SW 1271 (cell line): ENCODE results near the gene B3GNT2.
"Not testable (repeated sequence)": the region's sequence is repeated elsewhere in the genome, so short reads cannot be mapped to it uniquely, and the experiment has no call there.

ENCODE experiments used
- DNase-seq, 2 experiments: peaks; one replicate each; lab custom pipeline; 2025; lab: John Stamatoyannopoulos, UW

B3GNT2 gene

DNA sequence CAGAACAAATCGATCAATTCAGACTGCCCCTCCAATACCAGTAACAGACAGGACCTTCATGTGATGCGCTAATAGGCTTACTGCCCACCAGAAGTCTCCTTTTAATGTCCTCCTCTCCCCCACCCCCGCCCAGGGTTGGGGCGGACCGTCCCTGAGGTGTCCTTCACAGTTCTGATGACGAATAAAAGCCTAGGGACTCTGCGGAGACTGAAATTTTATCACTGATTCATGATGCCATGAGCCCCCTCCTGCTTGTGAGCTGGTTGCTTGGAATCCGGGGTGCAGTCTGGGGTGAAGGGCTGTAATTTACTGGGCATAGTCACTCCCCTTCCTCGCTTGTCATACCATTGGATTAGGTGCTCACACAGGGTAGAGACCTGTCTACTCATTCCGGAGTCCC is 42.3 kb downstream of the B3GNT2 start:
- no peak for DNase-seq

DNA sequence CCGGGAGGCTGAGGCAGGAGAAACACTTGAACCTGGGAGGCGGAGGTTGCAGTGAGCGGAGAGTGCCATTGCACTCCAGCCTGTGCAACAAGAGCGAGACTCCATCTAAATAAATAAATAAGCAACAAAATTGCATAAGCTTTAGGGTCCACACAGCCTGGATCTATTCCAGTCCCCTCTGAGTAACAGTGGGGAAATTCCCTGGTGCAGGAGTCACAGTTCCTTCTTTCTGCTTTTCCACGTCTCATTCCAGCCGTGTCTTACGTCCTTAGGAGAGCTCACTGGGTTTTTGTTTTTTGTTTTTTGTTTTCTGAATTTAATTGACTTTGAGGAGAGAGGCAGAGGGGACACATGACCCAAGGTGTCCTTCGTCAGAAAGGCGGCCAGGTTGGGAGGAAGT is 44.6 kb downstream of the B3GNT2 start:
- no peak for DNase-seq

DNA sequence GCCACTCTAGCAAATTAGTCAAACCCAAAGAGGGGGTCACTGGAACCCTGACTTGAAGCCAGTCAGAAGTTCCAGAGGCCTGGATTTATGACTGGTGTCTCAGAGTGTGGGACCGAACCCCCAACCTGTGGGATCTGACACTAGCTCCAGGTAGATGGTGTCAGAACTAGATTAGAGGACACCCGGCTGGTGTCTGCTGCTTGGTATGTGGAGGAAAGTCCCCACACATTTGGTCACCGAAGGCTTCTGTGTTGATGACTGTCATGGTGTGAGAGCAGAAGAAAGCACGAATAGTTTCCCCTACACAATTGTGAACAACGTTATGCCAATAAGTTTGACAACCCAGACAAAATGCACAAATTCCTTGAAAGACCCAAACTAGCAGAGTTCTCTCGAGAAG is 48.1 kb downstream of the B3GNT2 start:
- no peak for DNase-seq

DNA sequence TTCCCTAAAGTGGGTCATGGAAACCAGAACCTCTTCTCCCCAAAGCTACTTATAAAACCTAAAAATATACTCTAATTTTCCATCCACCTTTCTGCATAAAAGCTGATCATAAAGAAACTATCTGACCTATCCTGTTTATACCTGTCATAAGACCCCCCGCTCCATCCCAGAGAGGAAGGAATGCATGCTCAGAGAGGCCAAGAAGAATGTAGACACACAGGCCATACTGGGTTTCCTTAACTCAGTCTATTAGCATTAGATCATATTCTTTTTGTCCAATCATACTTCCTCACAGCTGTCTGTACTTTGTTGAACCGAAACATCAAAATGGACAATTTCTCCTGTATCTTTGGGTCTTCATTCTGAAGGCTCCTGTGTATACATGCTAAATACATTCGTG is 52.3 kb downstream of the B3GNT2 start:
- no peak for DNase-seq

DNA sequence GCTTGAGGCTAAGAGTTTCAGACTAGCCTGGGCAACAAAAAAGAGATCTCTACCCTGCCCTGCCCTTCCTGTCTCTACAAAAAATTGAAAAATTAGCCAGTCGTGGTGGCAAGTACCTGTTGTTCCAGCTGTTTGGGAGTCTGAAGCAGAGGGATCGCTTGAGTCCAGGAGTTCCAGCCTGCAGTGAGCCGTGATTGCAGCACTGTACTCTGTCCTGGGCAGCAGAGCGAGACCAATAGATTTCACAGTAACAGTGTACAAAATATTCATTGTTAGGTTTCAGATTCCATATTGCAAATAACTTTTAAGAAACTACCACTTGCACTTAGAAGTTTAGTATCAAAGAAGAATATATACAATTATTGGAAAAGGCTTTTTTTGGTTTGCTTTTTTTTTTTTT is 54.3 kb downstream of the B3GNT2 start:
- DNase-seq, result no peak

DNA sequence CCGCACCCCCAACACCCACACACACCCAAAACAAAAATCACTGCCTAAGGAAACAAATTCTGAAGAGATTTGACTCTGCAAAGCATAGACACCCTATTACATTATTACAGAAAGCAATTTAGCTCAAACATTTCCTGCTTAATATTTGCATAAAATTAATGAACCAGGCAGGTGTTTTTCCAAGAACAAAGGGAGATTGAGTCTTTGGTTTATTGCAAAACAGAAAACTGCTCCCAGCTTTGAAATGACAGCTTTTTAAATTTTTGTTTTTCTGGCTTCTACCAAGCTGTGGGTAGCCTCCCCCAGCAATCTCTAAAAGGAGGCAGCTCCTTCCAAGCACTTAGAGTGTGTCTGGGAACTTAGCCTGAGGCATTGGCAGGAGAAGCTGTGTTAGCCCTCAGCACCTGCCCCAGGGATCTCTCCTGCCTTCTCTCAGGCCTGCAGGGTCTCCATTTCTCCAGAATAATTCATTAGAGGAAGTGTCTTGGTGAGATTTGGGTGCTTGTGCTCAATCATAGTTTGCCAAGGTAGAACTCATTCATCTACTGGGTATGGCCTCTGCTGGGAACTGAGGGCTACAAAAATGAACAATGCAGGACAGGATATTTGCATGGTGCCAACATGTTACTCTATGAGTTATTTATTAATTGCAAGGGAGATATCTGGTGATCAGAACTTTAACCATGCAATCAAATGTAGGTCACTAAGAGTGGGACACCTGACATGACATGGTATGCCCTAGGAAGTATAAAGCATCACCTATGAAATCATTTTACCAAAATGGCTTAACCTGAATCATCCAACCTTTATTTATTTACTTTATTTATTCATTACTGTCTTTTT is 58.7 kb downstream of the B3GNT2 start:
- DNase-seq, result no peak

DNA sequence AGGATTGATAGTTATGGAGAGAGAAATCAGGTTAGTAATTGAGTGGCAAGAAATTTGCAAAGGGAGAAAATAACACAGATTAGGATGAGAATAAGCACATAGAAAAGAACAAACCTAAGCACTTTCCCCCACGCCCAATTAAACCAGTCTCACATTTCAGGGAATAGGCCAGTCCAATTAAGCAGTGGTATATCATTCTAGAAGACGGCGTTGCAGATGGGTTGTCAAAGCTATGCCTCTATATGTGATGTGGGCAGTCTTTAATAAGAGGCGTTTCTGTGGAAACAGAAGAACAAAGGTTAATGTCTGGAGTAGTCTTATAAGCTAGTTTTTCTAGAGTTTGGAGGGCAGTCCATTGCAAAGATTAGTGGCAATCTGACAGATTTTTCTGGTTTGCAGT is 61.6 kb downstream of the B3GNT2 start:
- DNase-seq, result no peak

DNA sequence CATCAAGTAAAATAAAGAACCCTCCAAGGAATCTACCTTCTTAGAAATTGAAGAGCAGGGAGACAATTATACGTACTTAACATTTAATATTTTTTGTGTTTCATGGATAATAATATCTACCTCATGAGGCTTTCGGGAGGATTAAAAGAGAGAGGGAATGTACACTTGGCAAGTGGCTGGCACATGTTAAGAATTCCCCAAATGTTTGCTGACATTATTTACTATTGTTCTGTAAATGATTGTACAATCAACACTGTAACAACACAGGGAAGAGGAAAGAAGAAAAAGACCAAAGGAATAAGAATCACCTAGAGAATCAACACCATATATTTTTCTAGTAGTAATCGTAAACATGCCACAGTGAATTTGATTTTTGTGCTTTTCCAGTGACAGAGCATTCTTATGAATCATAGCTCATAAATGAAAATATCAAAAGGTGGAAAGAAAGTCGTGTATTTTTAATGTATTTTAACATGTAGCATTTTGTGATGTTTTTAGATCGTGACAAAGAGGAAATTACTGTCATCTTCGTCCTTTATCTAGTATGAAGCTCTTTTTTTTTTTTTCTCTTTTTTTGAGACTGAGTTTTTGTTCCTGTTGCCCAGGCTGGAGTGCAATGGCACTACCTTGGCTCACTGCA is 67.3 kb downstream of the B3GNT2 start:
- DNase-seq, result no peak

DNA sequence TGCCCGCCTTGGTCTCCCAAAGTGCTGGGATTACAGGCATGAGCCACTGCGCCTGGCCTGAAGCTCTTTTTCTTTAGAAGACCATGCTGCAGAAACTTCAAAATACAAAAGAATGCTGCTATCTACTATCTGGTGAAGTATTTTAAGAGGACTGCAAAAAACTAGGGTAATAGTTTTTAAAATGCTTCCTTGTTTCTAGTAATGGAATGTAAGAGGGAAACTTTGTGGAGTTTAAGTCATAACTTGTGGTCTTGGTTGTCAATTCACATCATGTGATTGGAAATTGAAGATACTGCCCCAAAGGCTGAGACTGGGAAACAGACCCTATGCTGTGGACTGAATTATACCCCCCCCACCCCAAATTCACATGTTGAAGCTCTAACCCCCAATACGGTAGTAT is 68.3 kb downstream of the B3GNT2 start:
- DNase-seq, result no peak

DNA sequence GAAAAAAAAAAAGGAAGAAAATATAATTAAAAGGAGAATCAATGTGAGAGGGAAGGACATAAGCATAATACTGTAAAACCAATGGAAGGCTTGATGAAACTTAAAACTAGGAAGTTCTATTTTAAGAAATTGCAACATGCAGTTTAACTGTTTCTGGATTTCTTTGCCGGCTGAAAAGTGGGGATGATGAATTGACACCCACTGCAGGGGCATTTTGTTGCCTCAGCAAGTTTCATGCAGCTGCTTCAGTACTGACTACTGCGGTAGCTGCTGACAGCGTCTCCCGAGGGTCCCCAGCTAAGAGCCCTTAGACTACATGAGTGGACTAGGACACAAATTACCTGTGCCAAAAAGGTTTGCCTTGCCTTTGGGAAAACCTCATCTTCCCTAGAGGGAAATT is 69.2 kb downstream of the B3GNT2 start:
- no peak for DNase-seq

DNA sequence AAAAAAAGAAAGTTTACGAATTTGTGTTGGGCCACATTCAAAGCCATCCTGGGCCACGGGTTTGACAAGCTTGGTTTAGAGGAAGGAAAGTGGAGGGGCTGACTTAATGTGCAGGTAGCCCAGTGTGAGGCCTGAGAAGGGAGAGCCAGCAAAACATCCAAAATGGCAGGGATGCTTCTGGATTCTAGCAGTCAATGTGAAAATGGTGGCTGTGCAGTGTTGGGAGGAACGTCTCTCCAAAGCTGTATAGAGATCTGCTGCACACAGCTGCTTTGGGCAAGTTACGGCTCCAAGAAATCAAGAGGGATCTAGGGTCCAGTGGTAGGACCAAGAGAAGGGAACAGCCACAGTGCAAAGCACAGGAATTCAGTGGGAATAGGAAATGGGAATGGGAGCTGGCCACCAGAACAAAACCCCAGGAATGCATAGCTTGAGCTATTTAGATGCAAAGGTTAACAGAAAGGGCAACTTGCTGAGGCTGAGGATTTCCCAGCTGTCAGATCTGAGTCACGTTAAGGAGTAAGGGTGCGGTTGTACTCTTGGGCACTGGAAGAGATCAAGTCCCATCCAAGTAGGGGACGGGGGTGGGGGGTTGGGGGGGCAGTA is 70.6 kb downstream of the B3GNT2 start:
- peak in 1 of 2 experiments; percentile 2 for DNase-seq

DNA sequence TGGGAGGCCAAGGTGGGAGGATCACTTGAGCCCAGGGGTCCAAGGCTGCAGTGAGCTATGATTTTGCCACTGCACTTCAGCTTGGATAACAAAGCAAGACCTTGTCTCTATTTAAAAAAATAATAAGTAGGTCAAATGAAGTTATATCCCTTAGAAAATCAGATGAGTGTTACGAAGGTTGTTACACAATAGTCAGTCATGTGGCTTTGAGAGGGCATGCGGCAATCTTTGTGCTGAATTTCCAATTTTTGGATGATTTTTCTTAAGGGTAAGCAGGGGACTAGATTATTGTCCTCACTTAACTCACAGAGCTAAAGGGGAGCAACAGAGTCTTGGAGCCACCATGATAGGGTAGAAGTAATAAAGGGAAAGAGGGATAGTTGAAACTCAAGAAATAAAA is 71.8 kb downstream of the B3GNT2 start:
- DNase-seq, result no peak

DNA sequence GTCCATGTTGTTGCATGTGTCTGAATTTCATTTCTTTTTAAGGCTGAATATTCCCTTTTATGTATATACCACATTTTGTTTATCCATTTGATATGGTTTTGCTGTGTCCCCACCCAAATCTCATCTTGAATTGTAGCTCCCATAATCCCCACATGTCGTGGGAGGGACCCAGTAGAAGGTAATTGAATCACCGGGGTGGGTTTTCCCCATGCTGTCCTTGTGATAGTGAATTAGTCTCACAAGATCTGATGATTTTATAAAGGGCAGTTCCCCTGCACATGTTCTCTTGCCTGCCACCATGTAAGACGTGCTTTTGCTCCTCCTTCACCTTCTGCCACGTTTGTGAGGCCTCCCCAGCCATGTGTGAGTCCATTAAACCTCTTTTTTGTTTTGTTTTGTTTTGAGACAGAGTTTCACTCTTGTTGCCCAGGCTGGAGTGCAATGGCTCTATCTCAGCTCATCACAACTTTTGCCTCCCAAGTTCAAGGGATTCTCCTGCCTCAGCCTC is 72.8 kb downstream of the B3GNT2 start:
- not testable (repeated sequence) for DNase-seq

DNA sequence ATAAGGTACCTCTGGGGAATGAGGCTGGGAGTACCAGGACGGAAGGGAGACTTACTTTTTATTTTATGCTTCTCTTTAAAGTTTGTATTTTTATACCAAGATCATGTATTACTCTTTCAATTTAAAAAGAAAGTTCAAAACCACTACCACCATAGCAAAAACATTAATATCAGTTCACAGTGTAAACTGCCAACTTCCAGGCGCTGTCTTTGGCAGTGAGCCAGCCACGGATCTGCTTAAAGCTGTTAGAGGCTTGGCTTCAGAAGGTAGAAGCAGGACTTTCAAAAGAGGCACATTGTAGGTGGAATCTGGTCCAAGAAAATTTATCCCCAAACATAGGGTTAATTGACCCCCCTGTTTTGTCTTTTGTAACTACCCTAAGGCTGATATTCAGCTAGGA is 74.8 kb downstream of the B3GNT2 start:
- DNase-seq, result no peak
